ENCODE results near the gene ANKRD65.

- TF ChIP-seq POLR2A (IDR thresholded peaks at IDR 0.05; ENCODE audit: low read depth, low read length) (no peak), POLR2AphosphoS5 (IDR thresholded peaks at IDR 0.05; ENCODE audit: low read depth, low read length) (no peak), TAF1 (IDR thresholded peaks at IDR 0.05; ENCODE audit: low read depth, low read length) (no peak)
Observed at GRCh38 chr1:1395166-1395565, 25.9 kb downstream of the ANKRD65 start.

All from GM12891 (cell line).